H9 (cell line): ENCODE results near the gene BIRC6. TPM values are rescaled to one million over a fixed set of nuclear protein-coding genes. Genes with fewer than 3 reads are reported as not detected.

Experiments
- DNase-seq: peaks from one replicate; pipeline ENCODE4 v3.0.0-alpha.2; 2017
- H2AFZ ChIP-seq: one replicate; pipeline ENCODE4 v1.6.1; 2013; ENCODE audit warnings: mild to moderate bottlenecking, low read length, control low read depth, moderate library complexity
- H2AK5ac ChIP-seq: 2 replicates; pipeline ENCODE4 v1.6.1; 2013; ENCODE audit warnings: low read length, control low read depth, mixed read lengths; ENCODE audit not compliant: insufficient read length
- H2BK120ac ChIP-seq: one replicate; pipeline ENCODE4 v1.6.1; 2013; ENCODE audit warnings: low read depth, mild to moderate bottlenecking, low read length, control low read depth, inconsistent platforms; ENCODE audit not compliant: poor library complexity, severe bottlenecking
- H2BK12ac ChIP-seq: 2 replicates; pipeline ENCODE4 v1.6.1; 2013; ENCODE audit warnings: low read length, control low read depth, mixed read lengths, low read depth; ENCODE audit not compliant: insufficient read length
- H2BK15ac ChIP-seq: 2 replicates; pipeline ENCODE4 v1.6.1; 2013; ENCODE audit warnings: low read depth, low read length, control low read depth
- H2BK20ac ChIP-seq: one replicate; pipeline ENCODE4 v1.6.1; 2013; ENCODE audit warnings: low read depth, mild to moderate bottlenecking, low read length, control low read depth, inconsistent platforms; ENCODE audit not compliant: poor library complexity, severe bottlenecking
- H2BK5ac ChIP-seq: 2 replicates; pipeline ENCODE4 v1.6.1; 2013; ENCODE audit warnings: low read length, control low read depth, mixed read lengths; ENCODE audit not compliant: insufficient read length
- H3K14ac ChIP-seq: 2 replicates; pipeline ENCODE4 v1.6.1; 2013; ENCODE audit warnings: low read length, control low read depth; ENCODE audit not compliant: insufficient read depth
- H3K18ac ChIP-seq: 2 replicates; pipeline ENCODE4 v1.6.1; 2013; ENCODE audit warnings: low read depth, mild to moderate bottlenecking, mixed read lengths, low read length, control low read depth; ENCODE audit not compliant: insufficient read length
- H3K23ac ChIP-seq: 2 replicates; pipeline ENCODE4 v1.6.1; 2013; ENCODE audit warnings: low read length, control low read depth, mixed read lengths, low read depth; ENCODE audit not compliant: insufficient read length
- H3K23me2 ChIP-seq: 2 replicates; pipeline ENCODE4 v1.6.1; 2013; ENCODE audit warnings: low read depth, mild to moderate bottlenecking, mixed read lengths, low read length, control low read depth; ENCODE audit not compliant: insufficient read length, poor library complexity, severe bottlenecking
- H3K27ac ChIP-seq: 2 replicates; pipeline ENCODE4 v1.5.1; 2013; ENCODE audit warnings: low read length, control low read depth, mixed read lengths, low read depth; ENCODE audit not compliant: insufficient read length
- H3K27me3 ChIP-seq: 2 replicates; pipeline ENCODE4 v1.6.1; 2013; ENCODE audit warnings: low read length, control low read depth, inconsistent platforms; ENCODE audit not compliant: insufficient read depth
- H3K4ac ChIP-seq: 2 replicates; pipeline ENCODE4 v1.6.1; 2013; ENCODE audit warnings: low read depth, mild to moderate bottlenecking, control low read depth, inconsistent platforms, low read length, moderate library complexity
- H3K4me1 ChIP-seq: 2 replicates; pipeline ENCODE4 v1.6.1; 2013; ENCODE audit warnings: low read length, control low read depth, inconsistent platforms; ENCODE audit not compliant: insufficient read depth
- H3K4me2 ChIP-seq: 2 replicates; pipeline ENCODE4 v1.6.1; 2013; ENCODE audit warnings: low read length, control low read depth, mixed read lengths; ENCODE audit not compliant: insufficient read length, insufficient read depth
- H3K56ac ChIP-seq: 2 replicates; pipeline ENCODE4 v1.6.1; 2013; ENCODE audit warnings: low read depth, mild to moderate bottlenecking, mixed read lengths, low read length, control low read depth; ENCODE audit not compliant: insufficient read length
- H3K79me1 ChIP-seq: 2 replicates; pipeline ENCODE4 v1.6.1; 2013; ENCODE audit warnings: low read depth, mild to moderate bottlenecking, moderate library complexity, low read length, control low read depth, inconsistent platforms; ENCODE audit not compliant: insufficient read depth, poor library complexity, severe bottlenecking
- H3K79me2 ChIP-seq: 2 replicates; pipeline ENCODE4 v1.6.1; 2013; ENCODE audit warnings: low read length, control low read depth, inconsistent platforms; ENCODE audit not compliant: insufficient read depth
- H3K9ac ChIP-seq: 2 replicates; pipeline ENCODE4 v1.6.1; 2013; ENCODE audit warnings: low read length, control low read depth, mixed read lengths; ENCODE audit not compliant: insufficient read length; ENCODE audit errors: extremely low read depth
- H3K9me3 ChIP-seq: one replicate; pipeline ENCODE4 v1.6.1; 2013; ENCODE audit warnings: low read depth, low read length, inconsistent platforms; ENCODE audit not compliant: control insufficient read depth
- H3T11ph ChIP-seq: one replicate; pipeline ENCODE4 v1.6.1; 2013; ENCODE audit warnings: mild to moderate bottlenecking, low read length, control low read depth, inconsistent platforms
- H4K20me1 ChIP-seq: one replicate; pipeline ENCODE4 v1.6.1; 2013; ENCODE audit not compliant: control insufficient read depth, insufficient read length, insufficient read depth
- H4K5ac ChIP-seq: 2 replicates; pipeline ENCODE4 v1.6.1; 2013; ENCODE audit warnings: low read depth, mild to moderate bottlenecking, mixed read lengths, low read length, control low read depth; ENCODE audit not compliant: insufficient read length
- H4K8ac ChIP-seq: replicated peaks from 2 replicates; pipeline ENCODE4 v1.6.1; 2013; ENCODE audit warnings: low read length, control low read depth, mixed read lengths, low read depth; ENCODE audit not compliant: insufficient read length
- H4K91ac ChIP-seq: 2 replicates; pipeline ENCODE4 v1.6.1; 2013; ENCODE audit warnings: low read depth, mild to moderate bottlenecking, moderate library complexity, mixed read lengths, low read length, control low read depth; ENCODE audit not compliant: insufficient read length
- H3K27ac Mint-ChIP-seq, 3 experiments: 2 replicates in 2 of 3; 3 replicates in 1 of 3; pipeline ENCODE4 v1.8.0; 2020 to 2021; ENCODE audit warnings: mixed read lengths in 3 of 3, mild to moderate bottlenecking in 1 of 3, moderate library complexity in 1 of 3
- H3K27me3 Mint-ChIP-seq: 2 replicates; pipeline ENCODE4 v1.8.0; 2021; ENCODE audit warnings: low read depth, mild to moderate bottlenecking, moderate library complexity, mixed read lengths
- H3K36me3 Mint-ChIP-seq, 3 experiments: 2 replicates in 2 of 3; 3 replicates in 1 of 3; pipeline ENCODE4 v1.8.0; 2020 to 2021; ENCODE audit warnings: low read depth in 3 of 3, mixed read lengths in 3 of 3; ENCODE audit not compliant: insufficient read depth in 1 of 3
- H3K4me1 Mint-ChIP-seq, 2 experiments: 2 replicates each; pipeline ENCODE4 v1.8.0; 2020; ENCODE audit warnings: mixed read lengths in 2 of 2
- H3K4me3 Mint-ChIP-seq, 2 experiments: 2 replicates in 1 of 2; 3 replicates in 1 of 2; pipeline ENCODE4 v1.8.0; 2020 to 2021; ENCODE audit warnings: mild to moderate bottlenecking in 2 of 2, mixed read lengths in 2 of 2, moderate library complexity in 1 of 2
- H3K9me3 Mint-ChIP-seq, 2 experiments: 2 replicates in 1 of 2; 3 replicates in 1 of 2; pipeline ENCODE4 v1.8.0; 2020; ENCODE audit warnings: mild to moderate bottlenecking in 2 of 2, mixed read lengths in 2 of 2, moderate library complexity in 1 of 2
- WGBS: extraction: QIAGEN DNeasy Blood & Tissue Kit; methylation state at CpG from one replicate; pipeline ENCODE4 v1.1.7; 2013; ENCODE audit warnings: missing lambda C conversion rate, low lambda C conversion rate, mixed read lengths; ENCODE audit not compliant: insufficient read length; ENCODE audit errors: extremely low coverage; 5-methylcytosine and 5-hydroxymethylcytosine counted together
- total RNA-seq: library from RNA; stranded (reverse); gene quantifications from 2 replicates; pipeline ENCODE4 v1.2.1, GENCODE V29; 2021
- TF ChIP-seq, protein P1 (sequence below): fragments of 200-600 bp; sonication (generic); conservative IDR thresholded peaks from 3 replicates; pipeline ENCODE4 v1.8.0; 2021; ENCODE audit warnings: antibody characterized with exemption, mild to moderate bottlenecking

BIRC6 gene
- total RNA-seq, 1 experiment from 2014 or later, result 78.8 TPM

DNA sequence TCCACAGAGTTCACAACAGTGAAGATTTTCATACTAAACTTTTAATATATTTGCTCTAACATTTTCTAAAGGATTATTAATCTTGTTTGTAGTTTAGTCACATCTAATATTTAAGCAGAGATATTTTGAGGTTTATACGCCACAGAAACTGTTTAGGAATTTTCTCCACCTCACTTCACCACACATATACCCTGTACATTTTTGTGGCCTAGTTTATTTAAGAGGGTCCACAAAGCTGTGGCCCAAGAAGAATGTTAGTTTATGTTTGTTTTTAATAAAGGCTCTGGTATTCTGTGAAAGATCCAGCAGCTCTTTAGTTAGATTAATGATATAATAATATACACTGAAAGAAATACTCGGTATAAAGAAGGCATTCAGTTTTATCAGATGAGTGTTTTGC is 138.3 kb downstream of the BIRC6 start:
- no peak overlapping the region for H3K27ac Mint-ChIP-seq
- Histone ChIP-seq H3K79me2 (no peaks in the 10 kb centered on the region), H3K4me2 (no peak overlapping the region), H3K27me3 (no peaks in the 10 kb centered on the region), H3K23ac (no peak overlapping the region), H2BK5ac (no peak overlapping the region), H3K14ac (no peak overlapping the region), H3K56ac (no peak overlapping the region), H4K8ac (no peak overlapping the region), H2BK12ac (no peak overlapping the region), H3K4ac (no peak overlapping the region), H3T11ph (no peak overlapping the region), H2BK120ac (no peak overlapping the region), H3K9ac (no peak overlapping the region), H3K9me3 (no peaks in the 10 kb centered on the region), H2AFZ (no peak overlapping the region), H4K5ac (no peak overlapping the region), H3K18ac (no peak overlapping the region), H4K91ac (no peak overlapping the region), H3K79me1 (no peaks in the 10 kb centered on the region), H2BK15ac (no peak overlapping the region), H4K20me1 (no peaks in the 10 kb centered on the region), H2AK5ac (no peak overlapping the region), H3K27ac (no peak overlapping the region), H2BK20ac (no peak overlapping the region), H3K4me1 (no peaks in the 10 kb centered on the region), H3K23me2 (no peaks in the 10 kb centered on the region)
- no peak for DNase-seq
- H3K9me3 Mint-ChIP-seq, result no peaks in the 10 kb centered on the region
- no CpG with 5 or more reads among the region's 2 CpGs for WGBS
- peaks cover 8 to 16% of the 10 kb centered on the region in 2 experiments for H3K4me1 Mint-ChIP-seq
- H3K36me3 Mint-ChIP-seq, result peaks cover 3 to 45% (median 19%) of the 10 kb centered on the region in 3 experiments; a peak in 6 of 7 replicates
- TF ChIP-seq, protein P1, sequence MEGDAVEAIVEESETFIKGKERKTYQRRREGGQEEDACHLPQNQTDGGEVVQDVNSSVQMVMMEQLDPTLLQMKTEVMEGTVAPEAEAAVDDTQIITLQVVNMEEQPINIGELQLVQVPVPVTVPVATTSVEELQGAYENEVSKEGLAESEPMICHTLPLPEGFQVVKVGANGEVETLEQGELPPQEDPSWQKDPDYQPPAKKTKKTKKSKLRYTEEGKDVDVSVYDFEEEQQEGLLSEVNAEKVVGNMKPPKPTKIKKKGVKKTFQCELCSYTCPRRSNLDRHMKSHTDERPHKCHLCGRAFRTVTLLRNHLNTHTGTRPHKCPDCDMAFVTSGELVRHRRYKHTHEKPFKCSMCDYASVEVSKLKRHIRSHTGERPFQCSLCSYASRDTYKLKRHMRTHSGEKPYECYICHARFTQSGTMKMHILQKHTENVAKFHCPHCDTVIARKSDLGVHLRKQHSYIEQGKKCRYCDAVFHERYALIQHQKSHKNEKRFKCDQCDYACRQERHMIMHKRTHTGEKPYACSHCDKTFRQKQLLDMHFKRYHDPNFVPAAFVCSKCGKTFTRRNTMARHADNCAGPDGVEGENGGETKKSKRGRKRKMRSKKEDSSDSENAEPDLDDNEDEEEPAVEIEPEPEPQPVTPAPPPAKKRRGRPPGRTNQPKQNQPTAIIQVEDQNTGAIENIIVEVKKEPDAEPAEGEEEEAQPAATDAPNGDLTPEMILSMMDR, result no peak
- no peak overlapping the region for H3K4me3 Mint-ChIP-seq
- no peaks in the 10 kb centered on the region for H3K27me3 Mint-ChIP-seq
